Spleen (tissue), 7 donors: ENCODE results near the gene SHH.

Experiments
- CTCF ChIP-seq, 11 experiments: fragments of 200-600 bp in 7 of 11; fragments of 450-650 bp in 4 of 11; sonication (generic) in 4 of 11; IDR thresholded peaks in 8 of 11; conservative IDR thresholded peaks in 3 of 11; 1 replicate in 7 of 11; 2 replicates in 4 of 11; pipeline versions ENCODE4 v1.4.0 to v1.8.0; 2016 to 2021; ENCODE audit warnings: antibody characterized with exemption in 11 of 11, inconsistent platforms in 4 of 11, mild to moderate bottlenecking in 1 of 11
- POLR2A ChIP-seq, 3 donors: fragments of 450-650 bp; IDR thresholded peaks; one replicate each; pipeline ENCODE4 v1.5.1; 2017; ENCODE audit warnings: antibody characterized with exemption in 3 of 3, mild to moderate bottlenecking in 1 of 3
- donor health status: DM: no; HTN: no; CAD: no; lungs with moderate emphysema.
- donor health status: DM: no; HTN: no; CAD: no.
- donor health status: DM: no; HTN: no; CAD: no.

GRCh38 chr7:155799514-155799913 lies 12.7 kb downstream of the SHH start:
- TF ChIP-seq CTCF (IDR thresholded peaks at IDR 0.05 in 8 of 11, conservative IDR thresholded peaks at IDR 0.05 in 3 of 11), result no peak
- TF ChIP-seq POLR2A (IDR thresholded peaks at IDR 0.05), result no peak
